ENCODE data around the gene UBE2L5. TPM values are rescaled to one million over a fixed set of nuclear protein-coding genes. Genes with fewer than 3 reads are reported as not detected.

The UBE2L5 gene
- not detected in 5 replicates for total RNA-seq (2022; extraction: Qiagen RNA extraction; ENCODE audit: low read depth)

GRCh38 chr13:30422054-30422839, at the start of gene UBE2L5:
TSS of gene UBE2L5 (plus strand) at chr13:30422493. CDS start at chr13:30427991, 5,498 bp downstream.

DNA sequence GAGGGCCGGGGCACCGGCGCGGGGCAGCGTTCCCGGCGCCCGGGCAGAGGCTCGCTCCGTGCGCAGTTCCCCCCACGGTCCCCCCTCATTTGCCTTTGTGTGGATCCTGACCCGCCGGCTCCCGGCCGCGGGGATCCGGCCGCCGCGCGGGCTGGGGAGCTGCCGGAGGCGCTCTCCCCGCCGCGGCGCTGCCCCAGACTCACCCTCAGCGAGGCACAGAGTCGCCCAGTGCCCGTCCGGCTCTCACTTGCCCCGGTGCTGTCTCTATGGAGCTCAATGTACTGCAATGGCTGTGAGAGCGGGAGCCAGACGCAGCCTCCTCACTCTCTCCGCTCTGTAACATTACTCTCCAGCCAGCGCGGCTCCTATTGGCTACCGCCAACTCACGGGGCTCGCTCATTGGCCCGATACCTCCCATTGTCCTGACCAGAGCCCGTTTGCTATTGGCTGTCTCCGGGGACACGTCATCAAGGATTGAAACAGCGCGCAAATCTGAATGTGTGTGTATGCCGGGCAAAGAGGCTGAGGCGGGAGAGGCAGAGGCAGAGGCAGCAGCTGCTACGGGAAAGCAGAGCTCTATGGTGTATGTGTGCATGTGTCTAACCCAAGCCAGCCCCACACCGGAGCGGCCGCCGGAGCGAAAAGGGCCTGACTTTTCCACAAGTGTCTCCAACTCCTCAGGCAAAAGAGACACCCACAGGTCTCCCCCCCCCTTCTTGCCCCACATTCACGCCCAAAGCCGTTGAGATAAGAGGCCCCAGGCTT, 43.5 kb downstream of the UBE2L5 start, which contains the start of gene HMGB1:
Gene HMGB1, minus strand, starts transcription at position 344 of the 765 bp plus-strand sequence. CDS start 2,256 bp downstream, outside the sequence.

Other genes with a start within 250 kb of the UBE2L5 start
- gene KATNAL1, start 114.9 kb upstream of the UBE2L5 start, total RNA-seq (2022; extraction: Qiagen RNA extraction; ENCODE audit: low read depth), result 4.3 to 7.1 TPM (median 6.0 TPM) in 5 replicates
- 512 to 780 TPM (median 532 TPM) in 5 replicates for gene HMGB1, start 43.4 kb downstream of the UBE2L5 start, total RNA-seq (2022; extraction: Qiagen RNA extraction; ENCODE audit: low read depth)
- gene USPL1, start 195.4 kb downstream of the UBE2L5 start, total RNA-seq (2022; extraction: Qiagen RNA extraction; ENCODE audit: low read depth), result 10.6 to 12.3 TPM (median 10.6 TPM) in 5 replicates